HepG2 (cell line): ENCODE data around the gene SRCAP. TPM values are rescaled to one million over a fixed set of nuclear protein-coding genes. Genes with fewer than 3 reads are reported as not detected.
A peak's percentile ranks its signal among the peaks of the same experiment; 100 is the strongest.

Experiments
- ATAC-seq: fragments of 200-7000 bp; cut with Tn5 transposase; 3 replicates; pipeline ENCODE4 v1.9.1; 2020; ENCODE audit warnings: mild to moderate bottlenecking, moderate library complexity
- BruUV-seq: library from RNA; stranded (reverse); fragments of 400-500 nt; replicated peaks from 2 replicates; lab custom pipeline; 2021; lab: Mats Ljungman, UMichigan
- CTCF ChIA-PET: fragments of 300-600 bp; formaldehyde crosslinking; extraction: SDS; loops from one replicate; lab custom pipeline; 2021; ENCODE audit warnings: low total read pairs, inconsistent platforms, low intra/inter-chr PET ratio; lab: Yijun Ruan, JAX
- POLR2A ChIA-PET: fragments of 350-600 bp; sonication (Branson Sonifier 250); formaldehyde crosslinking; loops from one replicate; lab custom pipeline; 2020; ENCODE audit warnings: antibody characterized with exemption, inconsistent platforms; lab: Yijun Ruan, JAX
- DNase-seq: peaks from one replicate; pipeline ENCODE4 v3.0.0-alpha.2; 2015; ENCODE audit warnings: low spot score
- FAIRE-seq: peaks from 3 replicates; lab custom pipeline; 2011; peaks lifted over from hg19 to GRCh38; lab: Jason Lieb, UNC
- H2AFZ ChIP-seq: one replicate; pipeline ENCODE4 v1.6.1; 2011; ENCODE audit warnings: low read length, inconsistent platforms
- H3K27ac ChIP-seq: fragments of 300-600 bp; 3 replicates; pipeline ENCODE4 v1.8.0; 2011; ENCODE audit warnings: mixed run types, mild to moderate bottlenecking, mixed read lengths, low read length, inconsistent platforms; ENCODE audit not compliant: insufficient read depth; ENCODE audit errors: extremely low read length
- H3K27me3 ChIP-seq, 2 experiments: fragments of 200-600 bp in 1 of 2; 2 replicates in 1 of 2; 3 replicates in 1 of 2; pipeline versions ENCODE4 v1.6.0 to v1.8.0; 2011; ENCODE audit warnings: low read length in 2 of 2, mild to moderate bottlenecking in 2 of 2, moderate library complexity in 2 of 2, inconsistent platforms in 1 of 2; ENCODE audit not compliant: insufficient read depth in 2 of 2, control insufficient read depth in 1 of 2
- H3K36me3 ChIP-seq, 2 experiments: fragments of 200-600 bp in 1 of 2; replicated peaks in 1 of 2; 2 replicates in 1 of 2; 3 replicates in 1 of 2; pipeline versions ENCODE4 v1.5.1 to v1.8.0; 2011; ENCODE audit warnings: low read length in 2 of 2, inconsistent platforms in 1 of 2; ENCODE audit not compliant: insufficient read depth in 2 of 2, control insufficient read depth in 1 of 2
- H3K4me1 ChIP-seq: 2 replicates; pipeline ENCODE4 v1.5.1; 2012; ENCODE audit warnings: low read length, inconsistent platforms; ENCODE audit not compliant: insufficient read depth
- H3K4me2 ChIP-seq: 2 replicates; pipeline ENCODE4 v1.6.0; 2011; ENCODE audit warnings: low read depth, low read length, inconsistent platforms
- H3K4me3 ChIP-seq, 3 experiments: fragments of 200-600 bp in 1 of 3; sonication (generic), shearing (Covaris generic) in 1 of 3; replicated peaks in 1 of 3; 2 replicates each; pipeline ENCODE4 v1.5.1; 2011 to 2016; ENCODE audit warnings: low read length in 3 of 3, inconsistent platforms in 2 of 3, low read depth in 2 of 3, mild to moderate bottlenecking in 2 of 3, control low read depth in 1 of 3, mixed read lengths in 1 of 3; ENCODE audit not compliant: insufficient read depth in 1 of 3
- H3K79me2 ChIP-seq: one replicate; pipeline ENCODE4 v1.6.1; 2011; ENCODE audit warnings: low read length, inconsistent platforms; ENCODE audit not compliant: insufficient read depth
- H3K9ac ChIP-seq: 2 replicates; pipeline ENCODE4 v1.6.0; 2011; ENCODE audit warnings: mild to moderate bottlenecking, low read depth, low read length, inconsistent platforms; ENCODE audit not compliant: insufficient read depth
- H3K9me3 ChIP-seq: 2 replicates; pipeline ENCODE4 v1.5.1; 2012; ENCODE audit warnings: mild to moderate bottlenecking, low read length
- H4K20me1 ChIP-seq: 2 replicates; pipeline ENCODE4 v1.6.0; 2011; ENCODE audit warnings: inconsistent platforms, mild to moderate bottlenecking, low read length, moderate library complexity; ENCODE audit not compliant: insufficient read depth
- ATF6 ChIP-seq: sonication (generic); formaldehyde crosslinking; conservative IDR thresholded peaks from 2 replicates; pipeline ENCODE4 v1.4.0; 2020; ENCODE audit warnings: missing genetic modification reagents
- GMEB1 ChIP-seq: sonication (generic); formaldehyde crosslinking; IDR thresholded peaks from 2 replicates; pipeline ENCODE4 v1.5.1; 2020; ENCODE audit warnings: missing genetic modification reagents, mild to moderate bottlenecking, borderline replicate concordance
- JUND ChIP-seq: sonication (generic); formaldehyde crosslinking; IDR thresholded peaks from 2 replicates; pipeline ENCODE4 v1.8.0; 2022; ENCODE audit warnings: mild to moderate bottlenecking, missing genetic modification reagents
- MTERF4 ChIP-seq: sonication (generic); formaldehyde crosslinking; IDR thresholded peaks from 2 replicates; pipeline ENCODE4 v1.8.0; 2023; ENCODE audit warnings: mild to moderate bottlenecking, missing genetic modification reagents
- NFIC ChIP-seq: IDR thresholded peaks from 2 replicates; pipeline ENCODE4 v1.6.1; 2012; ENCODE audit warnings: mild to moderate bottlenecking, low read length, inconsistent platforms
- PRPF4 ChIP-seq: fragments of 200-400 bp; formaldehyde crosslinking; IDR thresholded peaks from 2 replicates; pipeline ENCODE4 v1.6.1; 2016; ENCODE audit warnings: low read length, low read depth; ENCODE audit not compliant: poor library complexity, severe bottlenecking
- SIN3A ChIP-seq: IDR thresholded peaks from 2 replicates; pipeline ENCODE4 v1.6.1; 2011; ENCODE audit warnings: low read depth, mild to moderate bottlenecking, control low read depth, low read length, borderline replicate concordance
- ZNF317 ChIP-seq: sonication (generic); formaldehyde crosslinking; IDR thresholded peaks from 2 replicates; pipeline ENCODE4 v1.5.0; 2020; ENCODE audit warnings: mild to moderate bottlenecking, missing genetic modification reagents
- ZNF790 ChIP-seq: sonication (generic); formaldehyde crosslinking; IDR thresholded peaks from 2 replicates; pipeline ENCODE4 v1.8.0; 2022; ENCODE audit warnings: missing genetic modification reagents, mild to moderate bottlenecking, borderline replicate concordance
- WGBS: methylation state at CpG from one replicate; pipeline ENCODE4 v1.1.6; 2017; ENCODE audit warnings: low lambda C conversion rate; 5-methylcytosine and 5-hydroxymethylcytosine counted together
- in situ Hi-C: cut with HindIII; loops from 2 replicates; pipeline ENCODE4 v1.10.0; 2017; ENCODE audit warnings: low pct_unique_long_range_greater_than_20kb; ENCODE audit not compliant: extremely low pct_ligation_motif_present
- intact Hi-C: fragments of 100-400 bp; cut with micrococcal nuclease; formaldehyde crosslinking; loops from one replicate; pipeline ENCODE4 v1.10.0; 2022; ENCODE audit not compliant: unreplicated experiment
- polyA plus RNA-seq, 8 experiments: library from polyadenylated mRNA; depleted of rRNA in 3 of 8; stranded (reverse) in 7 of 8; unstranded in 1 of 8; fragments of >200 nt; fragmentation: Illumina TruSeq in 4 of 8; extraction: Trizol in 4 of 8; gene quantifications; 2 replicates each; pipeline versions ENCODE4 v1.2.1 to v1.2.3, GENCODE V29; 2011 to 2016; ENCODE audit warnings: low read depth in 4 of 8, missing spikeins in 1 of 8, mixed read lengths in 1 of 8; ENCODE audit not compliant: insufficient read depth in 1 of 8
- total RNA-seq, 5 experiments: library from RNA; depleted of rRNA; stranded (reverse); fragments of >200 nt; fragmentation: Illumina TruSeq; extraction: Trizol; gene quantifications; 2 replicates each; pipeline ENCODE4 v1.2.3, GENCODE V29; 2016; ENCODE audit warnings: low read depth in 1 of 5

SRCAP gene
- total and polyA plus RNA-seq, 2 of the 13 experiments (the other 11 are each of a cell fraction or from before 2014, with no cell fraction given) = 4.9 to 9.0 TPM

GRCh38 chr16:30652005-30652296 lies 47.0 kb upstream of the SRCAP start:
- H3K4me3 ChIP-seq = peak overlapping the region; percentile 79 to 100 (median 95)
- H3K4me1 ChIP-seq = peaks cover 19% of the 10 kb centered on the region
- CTCF ChIA-PET = interaction anchor here (0.6 to 1.2 kb wide), 2 partner anchors 23 to 253 kb away, joined by 3 to 4 read pairs; no protein-coding TSS in a partner anchor
- peaks cover 7 to 32% of the 10 kb centered on the region in 2 experiments; a peak in 4 of 5 replicates for H3K36me3 ChIP-seq
- BruUV-seq = TSS peak; percentile 52
- no peaks in the 10 kb centered on the region; a peak in 1 of 5 replicates for H3K27me3 ChIP-seq
- no peaks in the 10 kb centered on the region for H4K20me1 ChIP-seq
- peak overlapping the region; percentile 88 for H3K27ac ChIP-seq
- H3K9ac ChIP-seq = peak overlapping the region; percentile 89
- intact Hi-C loops (loop anchor here (10.0 kb wide), 2 partner anchors 127 to 567 kb away; partner anchors contain the start of gene ZNF768), in situ Hi-C loops (loop anchor here (25.0 kb wide), 1 partner anchor 840 kb away; the partner anchor contains the start of genes MAZ, MVP, PAGR1 and PRRT2)
- H2AFZ ChIP-seq = no peak overlapping the region
- DNase-seq (no peak), FAIRE-seq (no peak), ATAC-seq (no peak)
- H3K79me2 ChIP-seq = peaks cover 5% of the 10 kb centered on the region
- TF ChIP-seq ZNF317 (no peak), ZNF790 (CRISPR knock-in tag) (0 out of 2 replicates have a peak, but pooled peaks have one; percentile 34), PRPF4 (no peak), NFIC (no peak), JUND (CRISPR knock-in tag) (no peak), GMEB1 (no peak), MTERF4 (CRISPR knock-in tag) (0 out of 2 replicates have a peak, but pooled peaks have one; percentile 56), SIN3A (no peak), ATF6 (CRISPR knock-in tag) (no peak)
- WGBS = 6% methylated on average over 2 of the region's 2 CpGs
- peak overlapping the region; percentile 99 for H3K4me2 ChIP-seq
- POLR2A ChIA-PET = interaction anchor here (2.2 kb wide), 1 partner anchor 94 kb away, joined by 7 read pairs; the partner anchor contains the start of gene ZNF764
- H3K9me3 ChIP-seq = no peaks in the 10 kb centered on the region
